Measurements from ENCODE around the gene GRM2.

- TF ChIP-seq CTCF (IDR thresholded peaks at IDR 0.05): peak in 1 of 3 donors; percentile 74
- no peak for TF ChIP-seq POLR2A (IDR thresholded peaks at IDR 0.05)
Measured at GRCh38 chr3:51669241-51670052, 37.4 kb upstream of the GRM2 start.

All from lower leg skin (tissue), 3 donors.